Glutamatergic neuron (in vitro differentiated cells): Measurements from ENCODE around the gene ACTA2. TPM values are rescaled to one million over a fixed set of nuclear protein-coding genes. Genes with fewer than 3 reads are reported as not detected.

Experiments used
- DNase-seq: peaks from one replicate; pipeline ENCODE4 v3.0.0; 2022
- H3K27ac Mint-ChIP-seq: one replicate; pipeline ENCODE4 v1.8.0; 2020; ENCODE audit warnings: mild to moderate bottlenecking, mixed read lengths, inconsistent platforms; ENCODE audit not compliant: unreplicated experiment
- H3K27me3 Mint-ChIP-seq: one replicate; pipeline ENCODE4 v1.8.0; 2020; ENCODE audit warnings: mild to moderate bottlenecking, moderate library complexity, mixed read lengths, inconsistent platforms; ENCODE audit not compliant: unreplicated experiment
- H3K36me3 Mint-ChIP-seq: one replicate; pipeline ENCODE4 v1.8.0; 2020; ENCODE audit warnings: mild to moderate bottlenecking, mixed read lengths, inconsistent platforms; ENCODE audit not compliant: unreplicated experiment
- H3K4me1 Mint-ChIP-seq: one replicate; pipeline ENCODE4 v1.8.0; 2020; ENCODE audit warnings: mild to moderate bottlenecking, low read depth, mixed read lengths, inconsistent platforms; ENCODE audit not compliant: unreplicated experiment
- H3K4me3 Mint-ChIP-seq: one replicate; pipeline ENCODE4 v1.8.0; 2020; ENCODE audit warnings: mild to moderate bottlenecking, mixed read lengths, inconsistent platforms; ENCODE audit not compliant: unreplicated experiment
- H3K9me3 Mint-ChIP-seq: one replicate; pipeline ENCODE4 v1.8.0; 2020; ENCODE audit warnings: mild to moderate bottlenecking, moderate library complexity, mixed read lengths, inconsistent platforms; ENCODE audit not compliant: unreplicated experiment
- CTCF ChIP-seq: fragments of 200-600 bp; sonication (generic); IDR thresholded peaks from one replicate; pipeline ENCODE4 v1.5.0; 2021; ENCODE audit not compliant: partially characterized antibody, unreplicated experiment
- total RNA-seq: library from RNA; stranded (reverse); fragmentation: NEBNext Ultra II Directional; extraction: Animal tissue kit (Norgen Biotek cat#: 25700); gene quantifications from one replicate; pipeline ENCODE4 v1.2.1, GENCODE V29; 2021; ENCODE audit not compliant: unreplicated experiment

Gene ACTA2
- total RNA-seq, 1 donor from 2014 or later = 4.3 TPM

GRCh38 chr10:88916231-88916630, 36.3 kb downstream of the ACTA2 start:
- no peak overlapping the region for H3K4me3 Mint-ChIP-seq
- H3K36me3 Mint-ChIP-seq = no peaks in the 10 kb centered on the region
- H3K27me3 Mint-ChIP-seq = no peaks in the 10 kb centered on the region
- no peaks in the 10 kb centered on the region for H3K9me3 Mint-ChIP-seq
- TF ChIP-seq CTCF = no peak
- peaks cover 14% of the 10 kb centered on the region for H3K4me1 Mint-ChIP-seq
- no peak for DNase-seq
- no peak overlapping the region for H3K27ac Mint-ChIP-seq

GRCh38 chr10:88915781-88916180, 36.8 kb downstream of the ACTA2 start:
- Mint-ChIP-seq H3K4me3 (no peak overlapping the region), H3K9me3 (no peaks in the 10 kb centered on the region), H3K27ac (no peak overlapping the region), H3K36me3 (no peaks in the 10 kb centered on the region), H3K4me1 (peaks cover 14% of the 10 kb centered on the region), H3K27me3 (no peaks in the 10 kb centered on the region)
- DNase-seq = no peak
- no peak for TF ChIP-seq CTCF

GRCh38 chr10:88913788-88914187, 38.8 kb downstream of the ACTA2 start:
- H3K27me3 Mint-ChIP-seq = no peaks in the 10 kb centered on the region
- DNase-seq = no peak
- peak overlapping the region; percentile 30 for H3K27ac Mint-ChIP-seq
- no peak overlapping the region for H3K4me3 Mint-ChIP-seq
- H3K36me3 Mint-ChIP-seq = no peaks in the 10 kb centered on the region
- no peaks in the 10 kb centered on the region for H3K9me3 Mint-ChIP-seq
- no peak for TF ChIP-seq CTCF
- H3K4me1 Mint-ChIP-seq = peaks cover 14% of the 10 kb centered on the region

- Mint-ChIP-seq H3K4me3 (peak overlapping the region; percentile 31), H3K36me3 (no peaks in the 10 kb centered on the region)
- TF ChIP-seq CTCF = no peak
Measured at GRCh38 chr10:88913127-88913526, 39.4 kb downstream of the ACTA2 start.

GRCh38 chr10:88911851-88912250, 40.7 kb downstream of the ACTA2 start:
- Mint-ChIP-seq H3K36me3 (no peaks in the 10 kb centered on the region), H3K27ac (no peak overlapping the region), H3K9me3 (no peaks in the 10 kb centered on the region), H3K27me3 (no peaks in the 10 kb centered on the region), H3K4me3 (no peak overlapping the region), H3K4me1 (peaks cover 14% of the 10 kb centered on the region)
- DNase-seq = no peak
- no peak for TF ChIP-seq CTCF

More at GRCh38 chr10:88913127-88913526, 39.4 kb downstream of the ACTA2 start:
- no peaks in the 10 kb centered on the region for H3K9me3 Mint-ChIP-seq
- H3K27ac Mint-ChIP-seq = peak overlapping the region; percentile 86
- peak; percentile 16 for DNase-seq
- peaks cover 14% of the 10 kb centered on the region for H3K4me1 Mint-ChIP-seq
- no peaks in the 10 kb centered on the region for H3K27me3 Mint-ChIP-seq
